Gastroesophageal sphincter (tissue), 4 donors: ENCODE results near the gene PNPLA1. TPM values are rescaled to one million over a fixed set of nuclear protein-coding genes. Genes with fewer than 3 reads are reported as not detected.

Experiments used
- ATAC-seq: fragments of 150-250 bp; one replicate; pipeline ENCODE4 v1.9.1; 2016; ENCODE audit warnings: mild to moderate bottlenecking, moderate library complexity
- H3K27ac ChIP-seq, 4 donors: fragments of 200-600 bp; sonication (generic) in 3 of 4; 1 replicate in 3 of 4; 2 replicates in 1 of 4; pipeline ENCODE4 v1.5.1; 2016 to 2019
- H3K27me3 ChIP-seq: fragments of 200-600 bp; sonication (generic); one replicate; pipeline ENCODE4 v1.5.1; 2019
- H3K36me3 ChIP-seq, 2 donors: fragments of 200-600 bp; sonication (generic); one replicate each; pipeline ENCODE4 v1.5.1; 2019; ENCODE audit warnings: control low read depth in 1 of 2
- H3K4me1 ChIP-seq, 3 donors: fragments of 200-600 bp; sonication (generic); 1 replicate in 2 of 3; 2 replicates in 1 of 3; pipeline ENCODE4 v1.5.1; 2016 to 2019; ENCODE audit warnings: control low read depth in 2 of 3
- H3K4me3 ChIP-seq, 2 donors: fragments of 200-600 bp; sonication (generic); one replicate each; pipeline ENCODE4 v1.5.1; 2019; ENCODE audit warnings: mild to moderate bottlenecking in 1 of 2, moderate library complexity in 1 of 2
- H3K9me3 ChIP-seq, 3 donors: fragments of 200-600 bp; sonication (generic); one replicate each; pipeline ENCODE4 v1.5.1; 2017 to 2019; ENCODE audit warnings: control low read depth in 2 of 3
- CTCF ChIP-seq, 4 experiments: fragments of 200-600 bp in 2 of 4; fragments of 450-650 bp in 2 of 4; sonication (generic) in 1 of 4; IDR thresholded peaks; one replicate each; pipeline ENCODE4 v1.5.1; 2017 to 2019; ENCODE audit warnings: antibody characterized with exemption in 4 of 4, mild to moderate bottlenecking in 2 of 4, moderate library complexity in 2 of 4
- EP300 ChIP-seq: sonication (generic); formaldehyde crosslinking; IDR thresholded peaks from one replicate; pipeline ENCODE4 v1.6.1; 2017; ENCODE audit warnings: antibody characterized with exemption, mild to moderate bottlenecking
- POLR2A ChIP-seq, 2 donors: fragments of 450-650 bp; IDR thresholded peaks; one replicate each; pipeline ENCODE4 v1.6.1; 2017; ENCODE audit warnings: antibody characterized with exemption in 2 of 2, mild to moderate bottlenecking in 2 of 2, moderate library complexity in 1 of 2
- POLR2AphosphoS5 ChIP-seq: sonication (generic); formaldehyde crosslinking; IDR thresholded peaks from one replicate; pipeline ENCODE4 v1.6.1; 2017; ENCODE audit warnings: antibody characterized with exemption
- WGBS, 2 donors: methylation state at CpG; one replicate each; pipeline ENCODE4 v1.1.5; 2018; ENCODE audit warnings: low coverage in 1 of 2; 5-methylcytosine and 5-hydroxymethylcytosine counted together
- total RNA-seq, 4 donors: library from RNA; depleted of rRNA; stranded (reverse); fragments of >200 nt; gene quantifications; one replicate each; pipeline ENCODE4 v1.1.0, GENCODE V29; 2016

The PNPLA1 gene
- total RNA-seq, 4 donors from 2014 or later = not detected

GRCh38 chr6:36323062-36323461, 53.2 kb downstream of the PNPLA1 start:
- Histone ChIP-seq H3K36me3 (no peaks in the 10 kb centered on the region), H3K4me1 (no peaks in the 10 kb centered on the region), H3K4me3 (no peak overlapping the region), H3K27me3 (peaks cover 11% of the 10 kb centered on the region), H3K27ac (no peak overlapping the region), H3K9me3 (no peaks in the 10 kb centered on the region)
- 80 to 100% methylated on average over 1 to 5 of the region's 8 CpGs for WGBS, 2 donors
- ATAC-seq = no peak
- no peak for TF ChIP-seq POLR2AphosphoS5
- no peak for TF ChIP-seq CTCF (IDR thresholded peaks at IDR 0.05)
- no peak for TF ChIP-seq POLR2A (IDR thresholded peaks at IDR 0.05)
- TF ChIP-seq EP300 = no peak

- no peak for ATAC-seq
- WGBS, 2 donors = 51 to 95% methylated on average over 4 of the region's 6 CpGs
- no peaks in the 10 kb centered on the region for H3K4me1 ChIP-seq
- TF ChIP-seq POLR2A (IDR thresholded peaks at IDR 0.05) (no peak), EP300 (no peak), CTCF (IDR thresholded peaks at IDR 0.05) (no peak), POLR2AphosphoS5 (no peak)
- no peak overlapping the region for H3K27ac ChIP-seq
- no peak overlapping the region for H3K4me3 ChIP-seq
- peaks cover 11% of the 10 kb centered on the region for H3K27me3 ChIP-seq
- H3K36me3 ChIP-seq = no peaks in the 10 kb centered on the region
- no peaks in the 10 kb centered on the region for H3K9me3 ChIP-seq
Observed at GRCh38 chr6:36324191-36324590, 54.3 kb downstream of the PNPLA1 start.

GRCh38 chr6:36324715-36325114, 54.9 kb downstream of the PNPLA1 start:
- Histone ChIP-seq H3K27me3 (peaks cover 11% of the 10 kb centered on the region), H3K27ac (no peak overlapping the region), H3K9me3 (no peaks in the 10 kb centered on the region), H3K4me3 (no peak overlapping the region), H3K36me3 (no peaks in the 10 kb centered on the region), H3K4me1 (no peaks in the 10 kb centered on the region)
- WGBS, 2 donors = 80 to 100% methylated on average over 1 of the region's 4 CpGs
- no peak for ATAC-seq
- no peak for TF ChIP-seq EP300
- no peak for TF ChIP-seq POLR2AphosphoS5

- peaks cover 21% of the 10 kb centered on the region for H3K27me3 ChIP-seq
- WGBS, 2 donors = 69% methylated on average over 2 of the region's 7 CpGs; no CpG with 5 or more reads in 1 of the 2 donors
- no peak overlapping the region for H3K27ac ChIP-seq
- no peaks in the 10 kb centered on the region for H3K36me3 ChIP-seq
- H3K4me1 ChIP-seq = no peaks in the 10 kb centered on the region
- ATAC-seq = no peak
- TF ChIP-seq EP300 = no peak
- no peak for TF ChIP-seq POLR2AphosphoS5
- H3K9me3 ChIP-seq = no peaks in the 10 kb centered on the region
- no peak overlapping the region for H3K4me3 ChIP-seq
Observed at GRCh38 chr6:36326356-36326995, 56.6 kb downstream of the PNPLA1 start.

- Histone ChIP-seq H3K27ac (no peak overlapping the region), H3K9me3 (no peaks in the 10 kb centered on the region), H3K27me3 (peaks cover 29% of the 10 kb centered on the region), H3K4me1 (no peaks in the 10 kb centered on the region), H3K36me3 (no peaks in the 10 kb centered on the region), H3K4me3 (no peak overlapping the region)
- TF ChIP-seq CTCF (IDR thresholded peaks at IDR 0.05) = no peak
- no peak for TF ChIP-seq POLR2A (IDR thresholded peaks at IDR 0.05)
- no peak for TF ChIP-seq EP300
- no peak for TF ChIP-seq POLR2AphosphoS5
- no peak for ATAC-seq
- WGBS, 2 donors = 53 to 65% methylated on average over 4 of the region's 6 CpGs
Observed at GRCh38 chr6:36327226-36327918, 57.5 kb downstream of the PNPLA1 start.

GRCh38 chr6:36327919-36328236, 58.0 kb downstream of the PNPLA1 start:
- Histone ChIP-seq H3K4me3 (no peak overlapping the region), H3K27me3 (peaks cover 32% of the 10 kb centered on the region), H3K4me1 (no peaks in the 10 kb centered on the region), H3K9me3 (no peaks in the 10 kb centered on the region), H3K27ac (no peak overlapping the region), H3K36me3 (no peaks in the 10 kb centered on the region)
- no peak for ATAC-seq
- TF ChIP-seq POLR2AphosphoS5 (no peak), CTCF (IDR thresholded peaks at IDR 0.05) (no peak), POLR2A (IDR thresholded peaks at IDR 0.05) (no peak), EP300 (no peak)
